Hepatocyte (in vitro differentiated cells): Measurements from ENCODE around the gene DENND1C. TPM values are rescaled to one million over a fixed set of nuclear protein-coding genes. Genes with fewer than 3 reads are reported as not detected.

ENCODE experiments used
- DNase-seq: peaks from one replicate; pipeline ENCODE4 v3.0.0-alpha.2; 2016; ENCODE audit warnings: low spot score
- H2AFZ ChIP-seq: fragments of 200-600 bp; sonication (generic); 2 replicates; pipeline ENCODE4 v1.6.0; 2016; ENCODE audit warnings: antibody characterized with exemption, mild to moderate bottlenecking
- H3K27ac ChIP-seq: fragments of 200-600 bp; sonication (generic); 2 replicates; pipeline ENCODE4 v1.5.1; 2016; ENCODE audit warnings: mild to moderate bottlenecking
- H3K27me3 ChIP-seq: fragments of 200-600 bp; sonication (generic); 2 replicates; pipeline ENCODE4 v1.6.1; 2016
- H3K36me3 ChIP-seq: fragments of 200-600 bp; sonication (generic); replicated peaks from 2 replicates; pipeline ENCODE4 v1.5.1; 2016; ENCODE audit warnings: low read depth; ENCODE audit not compliant: insufficient read depth
- H3K4me1 ChIP-seq: fragments of 200-600 bp; sonication (generic); 2 replicates; pipeline ENCODE4 v1.5.1; 2016; ENCODE audit warnings: mild to moderate bottlenecking, moderate library complexity; ENCODE audit not compliant: insufficient read depth
- H3K4me2 ChIP-seq: fragments of 200-600 bp; sonication (generic); 2 replicates; pipeline ENCODE4 v1.6.0; 2016
- H3K4me3 ChIP-seq: fragments of 200-600 bp; sonication (generic); 2 replicates; pipeline ENCODE4 v1.5.1; 2016; ENCODE audit warnings: mild to moderate bottlenecking
- H3K79me2 ChIP-seq: fragments of 200-600 bp; sonication (generic); 2 replicates; pipeline ENCODE4 v1.6.0; 2017; ENCODE audit warnings: mild to moderate bottlenecking
- H3K9me2 ChIP-seq: fragments of 200-600 bp; sonication (generic); replicated peaks from 2 replicates; pipeline ENCODE4 v1.6.0; 2017; ENCODE audit warnings: mild to moderate bottlenecking; ENCODE audit not compliant: insufficient read depth
- H3K9me3 ChIP-seq: fragments of 200-600 bp; sonication (generic); 2 replicates; pipeline ENCODE4 v1.5.1; 2016; ENCODE audit warnings: low read depth, mild to moderate bottlenecking
- H4K20me1 ChIP-seq: fragments of 200-600 bp; sonication (generic); 2 replicates; pipeline ENCODE4 v1.6.0; 2016; ENCODE audit warnings: mild to moderate bottlenecking; ENCODE audit not compliant: insufficient read depth, poor library complexity, severe bottlenecking
- EZH2 ChIP-seq: fragments of 200-600 bp; sonication (generic); IDR thresholded peaks from 2 replicates; pipeline ENCODE4 v1.6.1; 2016; ENCODE audit warnings: antibody characterized with exemption, mild to moderate bottlenecking, borderline replicate concordance
- EZH2phosphoT487 ChIP-seq: fragments of 200-600 bp; sonication (generic); IDR thresholded peaks from one replicate; pipeline ENCODE4 v1.6.1; 2018; ENCODE audit warnings: antibody characterized with exemption, mild to moderate bottlenecking, low read depth, moderate library complexity; ENCODE audit not compliant: unreplicated experiment, severe bottlenecking
- WGBS: methylation state at CpG from one replicate; pipeline ENCODE4 v1.1.6; 2016; ENCODE audit warnings: low lambda C conversion rate; ENCODE audit errors: missing lambda C conversion rate; 5-methylcytosine and 5-hydroxymethylcytosine counted together
- polyA plus RNA-seq: library from polyadenylated mRNA; unstranded; fragments of >200 nt; fragmentation: Nextera tagmentation; extraction: Ambion mirVana; gene quantifications from 2 replicates; pipeline ENCODE4 v1.2.1, GENCODE V29; 2016
- total RNA-seq: library from RNA; depleted of rRNA; stranded (reverse); fragments of >200 nt; gene quantifications from 2 replicates; pipeline ENCODE4 v1.2.3, GENCODE V29; 2014
- TF ChIP-seq, protein P1 (sequence below): fragments of 200-600 bp; sonication (generic); IDR thresholded peaks from 2 replicates; pipeline ENCODE4 v1.5.1; 2016; ENCODE audit warnings: antibody characterized with exemption, mild to moderate bottlenecking; ENCODE audit not compliant: poor library complexity

Gene DENND1C, protein sequence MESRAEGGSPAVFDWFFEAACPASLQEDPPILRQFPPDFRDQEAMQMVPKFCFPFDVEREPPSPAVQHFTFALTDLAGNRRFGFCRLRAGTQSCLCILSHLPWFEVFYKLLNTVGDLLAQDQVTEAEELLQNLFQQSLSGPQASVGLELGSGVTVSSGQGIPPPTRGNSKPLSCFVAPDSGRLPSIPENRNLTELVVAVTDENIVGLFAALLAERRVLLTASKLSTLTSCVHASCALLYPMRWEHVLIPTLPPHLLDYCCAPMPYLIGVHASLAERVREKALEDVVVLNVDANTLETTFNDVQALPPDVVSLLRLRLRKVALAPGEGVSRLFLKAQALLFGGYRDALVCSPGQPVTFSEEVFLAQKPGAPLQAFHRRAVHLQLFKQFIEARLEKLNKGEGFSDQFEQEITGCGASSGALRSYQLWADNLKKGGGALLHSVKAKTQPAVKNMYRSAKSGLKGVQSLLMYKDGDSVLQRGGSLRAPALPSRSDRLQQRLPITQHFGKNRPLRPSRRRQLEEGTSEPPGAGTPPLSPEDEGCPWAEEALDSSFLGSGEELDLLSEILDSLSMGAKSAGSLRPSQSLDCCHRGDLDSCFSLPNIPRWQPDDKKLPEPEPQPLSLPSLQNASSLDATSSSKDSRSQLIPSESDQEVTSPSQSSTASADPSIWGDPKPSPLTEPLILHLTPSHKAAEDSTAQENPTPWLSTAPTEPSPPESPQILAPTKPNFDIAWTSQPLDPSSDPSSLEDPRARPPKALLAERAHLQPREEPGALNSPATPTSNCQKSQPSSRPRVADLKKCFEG
- total RNA-seq (0.48 and 1.5 TPM in 2 replicates), polyA plus RNA-seq (14.0 and 16.1 TPM in 2 replicates)

DNA sequence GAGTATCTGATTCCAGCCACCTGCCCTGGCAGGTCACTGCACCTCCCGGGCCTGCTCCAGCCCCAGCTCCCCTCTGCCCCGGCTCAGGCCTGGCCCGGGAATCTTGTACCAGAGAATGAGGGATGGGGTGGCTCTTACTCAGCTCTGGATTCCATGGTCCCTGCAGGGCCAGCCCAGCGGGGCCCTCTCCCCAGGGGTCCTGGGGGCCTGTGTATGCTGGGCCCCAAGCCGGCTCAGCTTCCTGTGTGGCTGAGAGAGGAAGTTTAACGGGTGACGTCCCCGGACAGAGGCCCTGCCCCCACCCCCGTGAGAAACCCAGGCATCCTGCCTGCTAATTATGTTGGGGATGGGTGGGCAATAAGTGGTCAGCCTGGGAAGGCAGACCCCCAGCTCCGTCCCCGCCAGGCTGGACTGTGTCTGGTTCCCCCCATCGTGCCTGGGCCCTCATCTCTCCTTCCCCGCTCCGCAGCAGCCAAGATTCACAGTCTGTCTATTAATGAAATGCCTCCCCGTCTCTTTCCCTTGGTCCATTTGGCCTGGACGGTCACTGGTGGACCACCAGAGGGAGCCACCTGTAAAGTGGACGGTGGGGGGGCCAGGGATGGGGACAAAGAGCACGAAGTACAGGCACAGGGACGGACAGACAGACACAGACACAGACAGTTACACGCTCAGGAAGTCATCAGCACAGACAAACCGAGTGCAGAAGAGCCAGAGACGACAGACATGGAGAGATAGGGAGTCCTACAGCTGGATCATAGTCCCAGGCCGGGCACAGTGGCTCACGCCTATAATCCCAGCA, at the start of gene DENND1C:
Gene DENND1C (minus strand): TSS at position 247 of the 802 bp plus-strand sequence. CDS start 92 bp downstream, at position 155.
- Histone ChIP-seq H3K36me3 (no peaks in the 10 kb centered on the region), H3K4me3 (no peak within 1 kb of the TSS), H2AFZ (no peak within 1 kb of the TSS), H3K27me3 (no peaks in the 10 kb centered on the region), H3K27ac (no peak within 1 kb of the TSS), H3K9me2 (no peaks in the 10 kb centered on the region), H3K79me2 (no peaks in the 10 kb centered on the region), H3K4me1 (no peaks in the 10 kb centered on the region), H3K4me2 (no peak within 1 kb of the TSS), H4K20me1 (no peaks in the 10 kb centered on the region), H3K9me3 (no peaks in the 10 kb centered on the region)
- TF ChIP-seq, protein P1, sequence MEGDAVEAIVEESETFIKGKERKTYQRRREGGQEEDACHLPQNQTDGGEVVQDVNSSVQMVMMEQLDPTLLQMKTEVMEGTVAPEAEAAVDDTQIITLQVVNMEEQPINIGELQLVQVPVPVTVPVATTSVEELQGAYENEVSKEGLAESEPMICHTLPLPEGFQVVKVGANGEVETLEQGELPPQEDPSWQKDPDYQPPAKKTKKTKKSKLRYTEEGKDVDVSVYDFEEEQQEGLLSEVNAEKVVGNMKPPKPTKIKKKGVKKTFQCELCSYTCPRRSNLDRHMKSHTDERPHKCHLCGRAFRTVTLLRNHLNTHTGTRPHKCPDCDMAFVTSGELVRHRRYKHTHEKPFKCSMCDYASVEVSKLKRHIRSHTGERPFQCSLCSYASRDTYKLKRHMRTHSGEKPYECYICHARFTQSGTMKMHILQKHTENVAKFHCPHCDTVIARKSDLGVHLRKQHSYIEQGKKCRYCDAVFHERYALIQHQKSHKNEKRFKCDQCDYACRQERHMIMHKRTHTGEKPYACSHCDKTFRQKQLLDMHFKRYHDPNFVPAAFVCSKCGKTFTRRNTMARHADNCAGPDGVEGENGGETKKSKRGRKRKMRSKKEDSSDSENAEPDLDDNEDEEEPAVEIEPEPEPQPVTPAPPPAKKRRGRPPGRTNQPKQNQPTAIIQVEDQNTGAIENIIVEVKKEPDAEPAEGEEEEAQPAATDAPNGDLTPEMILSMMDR = peak; percentile 42
- TF ChIP-seq EZH2phosphoT487 = no peak
- 62% methylated on average over 24 of the region's 24 CpGs for WGBS
- peak; percentile 45 for DNase-seq

DNA sequence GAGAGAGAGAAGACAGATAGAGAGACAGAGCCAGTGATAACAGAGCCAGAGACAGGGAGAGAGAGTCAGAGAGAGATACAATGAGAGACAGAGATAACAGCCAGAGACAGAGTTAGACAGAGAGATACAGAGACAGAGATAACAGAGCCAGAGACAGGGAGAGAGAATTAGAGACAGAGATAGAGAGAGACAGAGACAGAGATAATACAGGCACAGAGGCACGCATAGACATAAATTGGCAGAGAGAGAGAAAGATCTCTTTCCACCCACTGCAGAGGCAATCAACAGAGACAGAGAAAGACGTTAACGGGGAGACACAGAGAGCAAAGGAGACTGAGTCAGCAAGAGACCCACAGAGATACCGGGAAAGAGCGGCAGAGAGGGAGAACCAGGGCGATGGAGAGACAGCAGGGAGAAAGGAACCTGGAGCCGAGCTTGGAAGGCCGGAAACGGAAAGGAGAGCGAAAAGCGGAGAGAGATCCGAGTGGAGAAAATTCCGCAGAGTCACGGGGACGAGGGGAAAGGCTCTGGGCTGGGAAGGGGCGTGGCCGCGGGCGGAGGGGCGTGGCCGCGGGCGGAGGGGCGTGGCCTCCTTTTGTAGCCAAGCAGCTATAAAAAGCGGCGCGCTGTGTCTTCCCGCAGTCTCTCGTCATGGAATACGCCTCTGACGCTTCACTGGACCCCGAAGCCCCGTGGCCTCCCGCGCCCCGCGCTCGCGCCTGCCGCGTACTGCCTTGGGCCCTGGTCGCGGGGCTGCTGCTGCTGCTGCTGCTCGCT, 49.0 kb upstream of the DENND1C start, which contains the start of gene TNFSF9:
Gene TNFSF9 (plus strand): TSS at position 641 of the 777 bp plus-strand sequence. CDS start 11 bp downstream, at position 652.
- peak within 1 kb of the TSS; percentile 67 for H3K27ac ChIP-seq
- 2% methylated on average over 12 of the region's 44 CpGs for WGBS

More for the DNA sequence above, 49.0 kb upstream of the DENND1C start, which contains the start of gene TNFSF9:
- peak within 1 kb of the TSS; percentile 89 for H2AFZ ChIP-seq
- no peaks in the 10 kb centered on the region for H3K9me2 ChIP-seq
- peak within 1 kb of the TSS; percentile 33 for H3K4me3 ChIP-seq
- H3K4me2 ChIP-seq = peak within 1 kb of the TSS; percentile 92
- no peaks in the 10 kb centered on the region for H4K20me1 ChIP-seq
- no peaks in the 10 kb centered on the region for H3K79me2 ChIP-seq
- H3K9me3 ChIP-seq = no peaks in the 10 kb centered on the region
- H3K4me1 ChIP-seq = peaks cover 6% of the 10 kb centered on the region
- DNase-seq = peak; percentile 94
- no peaks in the 10 kb centered on the region for H3K36me3 ChIP-seq
- H3K27me3 ChIP-seq = peaks cover 28% of the 10 kb centered on the region
- TF ChIP-seq EZH2phosphoT487 (no peak), EZH2 (no peak)
- TF ChIP-seq, protein P1 = no peak
